Skeletal muscle tissue (tissue), 4 donors: ENCODE results near the gene CREBRF. TPM values are rescaled to one million over a fixed set of nuclear protein-coding genes. Genes with fewer than 3 reads are reported as not detected.
"Not testable (repeated sequence)": the region's sequence is repeated elsewhere in the genome, so short reads cannot be mapped to it uniquely, and the experiment has no call there.

ENCODE experiments used
- H3K27ac ChIP-seq: one replicate; pipeline ENCODE4 v1.7.0; 2013; ENCODE audit warnings: mild to moderate bottlenecking, low read depth, low read length, inconsistent platforms
- H3K27me3 ChIP-seq, 3 donors: one replicate each; pipeline ENCODE4 v1.7.0; 2013; ENCODE audit warnings: low read length in 3 of 3; ENCODE audit not compliant: control insufficient read depth in 3 of 3, insufficient read depth in 3 of 3
- H3K36me3 ChIP-seq, 3 donors: one replicate each; pipeline ENCODE4 v1.7.0; 2013; ENCODE audit warnings: low read length in 3 of 3; ENCODE audit not compliant: control insufficient read depth in 3 of 3, insufficient read depth in 3 of 3
- H3K4me1 ChIP-seq, 3 donors: one replicate each; pipeline ENCODE4 v1.7.0; 2013; ENCODE audit warnings: low read length in 3 of 3, mild to moderate bottlenecking in 3 of 3; ENCODE audit not compliant: control insufficient read depth in 3 of 3, insufficient read depth in 3 of 3
- H3K4me3 ChIP-seq, 3 donors: one replicate each; pipeline ENCODE4 v1.7.0; 2013; ENCODE audit warnings: low read length in 3 of 3
- H3K9ac ChIP-seq, 3 donors: one replicate each; pipeline ENCODE4 v1.7.0; 2013; ENCODE audit warnings: low read length in 3 of 3, mild to moderate bottlenecking in 3 of 3, moderate library complexity in 2 of 3, low read depth in 1 of 3
- H3K9me3 ChIP-seq, 3 donors: one replicate each; pipeline ENCODE4 v1.7.0; 2013; ENCODE audit warnings: low read length in 3 of 3; ENCODE audit not compliant: control insufficient read depth in 3 of 3
- total RNA-seq: library from RNA; depleted of rRNA; stranded (reverse); fragments of >200 nt; gene quantifications from one replicate; pipeline ENCODE4 v1.2.3, GENCODE V29; 2014
- donor health status: Osteomylitis.

The CREBRF gene
- total RNA-seq, 1 donor from 2014 or later, result 12.0 TPM

- peaks cover 4 to 8% (median 5%) of the 10 kb centered on the region in 3 donors for H3K4me1 ChIP-seq
- H3K4me3 ChIP-seq, result no peak overlapping the region
- no peaks in the 10 kb centered on the region for H3K9me3 ChIP-seq
- H3K27ac ChIP-seq, result no peak overlapping the region
- H3K27me3 ChIP-seq, result no peaks in the 10 kb centered on the region
- no peak overlapping the region for H3K9ac ChIP-seq
- no peaks in the 10 kb centered on the region for H3K36me3 ChIP-seq
These were observed 19.1 kb downstream of the CREBRF start for GRCh38 chr5:173075137-173075843.

DNA sequence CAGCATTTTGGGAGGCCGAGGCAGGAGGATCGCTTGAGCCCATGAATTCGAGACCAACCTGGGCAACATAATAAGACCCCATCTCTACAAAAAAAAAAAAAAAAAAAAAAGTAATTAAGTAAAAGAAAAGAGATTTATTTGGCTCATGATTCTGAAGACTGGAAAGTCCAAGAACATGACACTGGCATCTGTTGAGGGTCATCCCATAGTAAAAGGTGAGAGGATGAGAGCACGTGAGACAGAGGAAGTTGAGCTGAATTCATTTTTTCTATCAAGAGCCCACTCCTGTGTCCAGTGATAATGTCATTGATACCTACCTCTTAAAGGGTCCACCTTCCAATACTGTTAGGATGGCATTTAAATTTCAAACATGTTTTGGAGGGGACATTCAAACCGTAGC lies 19.8 kb downstream of the CREBRF start:
- H3K9ac ChIP-seq, result no peak overlapping the region

DNA sequence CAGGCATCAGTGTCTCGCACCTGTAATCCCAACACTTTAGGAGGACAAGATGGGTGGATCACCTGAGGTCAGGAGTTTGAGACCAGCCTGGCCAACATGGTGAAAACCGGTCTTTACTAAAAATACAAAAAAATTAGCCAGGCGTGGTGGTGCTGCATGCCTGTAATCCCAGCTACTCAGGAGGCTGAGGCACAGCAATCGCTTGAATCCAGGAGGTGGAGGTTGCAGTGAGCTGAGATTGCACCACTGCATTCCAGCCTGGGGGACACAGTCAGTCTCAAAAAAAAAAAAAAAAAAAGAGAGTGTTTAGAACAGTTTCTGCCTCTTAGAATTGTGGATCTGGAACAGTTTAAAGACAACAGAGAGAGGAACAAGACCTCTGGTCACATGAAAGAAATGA lies 20.3 kb downstream of the CREBRF start:
- not testable (repeated sequence) for H3K4me3 ChIP-seq, H3K4me1 ChIP-seq, H3K9me3 ChIP-seq, H3K27me3 ChIP-seq, H3K9ac ChIP-seq, H3K36me3 ChIP-seq, H3K27ac ChIP-seq

More for the DNA sequence above, 19.8 kb downstream of the CREBRF start:
- Histone ChIP-seq H3K36me3 (peaks cover 0 to 2% (median 0%) of the 10 kb centered on the region in 3 donors), H3K4me3 (no peak overlapping the region), H3K9me3 (no peaks in the 10 kb centered on the region), H3K27me3 (no peaks in the 10 kb centered on the region), H3K4me1 (peaks cover 4 to 8% (median 5%) of the 10 kb centered on the region in 3 donors), H3K27ac (no peak overlapping the region)

GRCh38 chr5:173078878-173079277 lies 22.7 kb downstream of the CREBRF start:
- H3K9me3 ChIP-seq, result no peaks in the 10 kb centered on the region
- H3K9ac ChIP-seq, result peak overlapping the region in 1 of 3 donors; percentile 25
- no peak overlapping the region for H3K4me3 ChIP-seq
- H3K27me3 ChIP-seq, result no peaks in the 10 kb centered on the region
- H3K36me3 ChIP-seq, result peaks cover 4 to 7% (median 6%) of the 10 kb centered on the region in 3 donors
- H3K27ac ChIP-seq, result no peak overlapping the region
- peaks cover 4 to 8% (median 5%) of the 10 kb centered on the region in 3 donors for H3K4me1 ChIP-seq

- H3K4me1 ChIP-seq, result peaks cover 7 to 15% (median 10%) of the 10 kb centered on the region in 3 donors
- H3K4me3 ChIP-seq, result no peak overlapping the region
- H3K27me3 ChIP-seq, result no peaks in the 10 kb centered on the region
- peaks cover 7 to 23% (median 20%) of the 10 kb centered on the region in 3 donors for H3K36me3 ChIP-seq
- no peak overlapping the region for H3K9ac ChIP-seq
- no peaks in the 10 kb centered on the region for H3K9me3 ChIP-seq
- H3K27ac ChIP-seq, result no peak overlapping the region
These were observed 33.4 kb downstream of the CREBRF start for GRCh38 chr5:173089581-173089980.

DNA sequence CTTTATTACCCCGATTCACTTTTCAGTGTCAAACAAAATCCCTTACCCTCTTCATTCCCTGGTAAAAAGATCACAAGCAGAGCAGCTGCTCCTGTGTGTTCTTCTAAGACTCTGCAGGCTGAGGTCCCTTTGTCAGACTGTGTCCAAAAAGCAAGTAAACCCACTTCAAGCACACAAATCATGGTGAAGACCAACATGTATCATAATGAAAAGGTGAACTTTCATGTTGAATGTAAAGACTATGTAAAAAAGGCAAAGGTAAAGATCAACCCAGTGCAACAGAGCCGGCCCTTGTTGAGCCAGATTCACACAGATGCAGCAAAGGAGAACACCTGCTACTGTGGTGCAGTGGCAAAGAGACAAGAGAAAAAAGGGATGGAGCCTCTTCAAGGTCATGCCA lies 34.5 kb downstream of the CREBRF start:
- Histone ChIP-seq H3K9ac (no peak overlapping the region), H3K36me3 (peaks cover 7 to 23% (median 20%) of the 10 kb centered on the region in 3 donors), H3K27ac (no peak overlapping the region), H3K27me3 (no peaks in the 10 kb centered on the region), H3K4me3 (no peak overlapping the region), H3K9me3 (no peaks in the 10 kb centered on the region), H3K4me1 (peaks cover 7 to 15% (median 10%) of the 10 kb centered on the region in 3 donors)

DNA sequence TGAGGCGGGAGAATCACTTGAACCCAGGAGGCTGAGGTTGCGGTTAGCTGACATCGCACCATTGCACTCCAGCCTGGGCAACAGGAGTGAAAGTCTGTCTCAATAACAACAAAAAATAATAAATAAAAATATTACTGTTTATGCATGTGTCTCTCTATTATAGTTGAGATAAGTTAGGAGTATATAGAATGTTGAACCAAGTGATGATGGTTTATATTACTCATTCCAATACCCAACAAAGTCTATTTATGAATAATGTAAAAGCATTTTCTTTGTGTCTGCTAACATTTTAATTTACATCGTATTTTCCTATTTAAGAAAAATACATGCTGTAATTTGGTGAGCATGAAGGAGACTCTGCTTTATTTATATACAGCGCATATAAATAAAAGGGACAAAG lies 35.8 kb downstream of the CREBRF start:
- peaks cover 7 to 18% (median 18%) of the 10 kb centered on the region in 3 donors for H3K36me3 ChIP-seq
- no peaks in the 10 kb centered on the region for H3K27me3 ChIP-seq
- H3K27ac ChIP-seq, result no peak overlapping the region
- H3K4me1 ChIP-seq, result peaks cover 10 to 15% (median 13%) of the 10 kb centered on the region in 3 donors
- no peaks in the 10 kb centered on the region for H3K9me3 ChIP-seq
- no peak overlapping the region for H3K4me3 ChIP-seq
- no peak overlapping the region for H3K9ac ChIP-seq

GRCh38 chr5:173093606-173094005 lies 37.5 kb downstream of the CREBRF start:
- H3K9ac ChIP-seq, result no peak overlapping the region
- H3K27ac ChIP-seq, result no peak overlapping the region
- H3K9me3 ChIP-seq, result no peaks in the 10 kb centered on the region
- no peak overlapping the region for H3K4me3 ChIP-seq
- peaks cover 15 to 17% (median 15%) of the 10 kb centered on the region in 3 donors for H3K4me1 ChIP-seq
- peaks cover 7 to 16% (median 16%) of the 10 kb centered on the region in 3 donors for H3K36me3 ChIP-seq
- no peaks in the 10 kb centered on the region for H3K27me3 ChIP-seq

- Histone ChIP-seq H3K9me3 (no peaks in the 10 kb centered on the region), H3K4me3 (no peak overlapping the region), H3K9ac (no peak overlapping the region), H3K36me3 (peaks cover 7 to 16% (median 16%) of the 10 kb centered on the region in 3 donors), H3K27ac (no peak overlapping the region), H3K4me1 (peaks cover 15 to 17% (median 15%) of the 10 kb centered on the region in 3 donors), H3K27me3 (no peaks in the 10 kb centered on the region)
These were observed 38.0 kb downstream of the CREBRF start for GRCh38 chr5:173094012-173094661.

- Histone ChIP-seq H3K4me1 (peaks cover 6 to 9% (median 8%) of the 10 kb centered on the region in 3 donors), H3K9ac (no peak overlapping the region), H3K4me3 (no peak overlapping the region), H3K9me3 (no peaks in the 10 kb centered on the region), H3K27me3 (no peaks in the 10 kb centered on the region), H3K27ac (no peak overlapping the region), H3K36me3 (peaks cover 0 to 4% (median 0%) of the 10 kb centered on the region in 3 donors)
These were observed 42.6 kb downstream of the CREBRF start for GRCh38 chr5:173098787-173099186.
